Activated naive CD4-positive, alpha-beta T cell treated with anti-CD3 and anti-CD28 coated beads, Interleukin-2, amount 50 U/mL, for 24 hours (primary cell): ENCODE data around the gene HRAS.
"Not testable (repeated sequence)": the region's sequence is repeated elsewhere in the genome, so short reads cannot be mapped to it uniquely, and the experiment has no call there.

ENCODE experiments used
- H3K27ac Mint-ChIP-seq: one replicate; pipeline ENCODE4 v1.8.0; 2021; ENCODE audit warnings: mild to moderate bottlenecking, mixed read lengths
- H3K27me3 Mint-ChIP-seq: one replicate; pipeline ENCODE4 v1.8.0; 2021; ENCODE audit warnings: mixed read lengths
- H3K36me3 Mint-ChIP-seq: one replicate; pipeline ENCODE4 v1.8.0; 2021; ENCODE audit warnings: mixed read lengths
- H3K4me1 Mint-ChIP-seq: one replicate; pipeline ENCODE4 v1.8.0; 2021; ENCODE audit warnings: mixed read lengths
- H3K4me3 Mint-ChIP-seq: one replicate; pipeline ENCODE4 v1.8.0; 2021; ENCODE audit warnings: mild to moderate bottlenecking, mixed read lengths
- H3K9me3 Mint-ChIP-seq: one replicate; pipeline ENCODE4 v1.8.0; 2021; ENCODE audit warnings: mixed read lengths

HRAS gene

DNA sequence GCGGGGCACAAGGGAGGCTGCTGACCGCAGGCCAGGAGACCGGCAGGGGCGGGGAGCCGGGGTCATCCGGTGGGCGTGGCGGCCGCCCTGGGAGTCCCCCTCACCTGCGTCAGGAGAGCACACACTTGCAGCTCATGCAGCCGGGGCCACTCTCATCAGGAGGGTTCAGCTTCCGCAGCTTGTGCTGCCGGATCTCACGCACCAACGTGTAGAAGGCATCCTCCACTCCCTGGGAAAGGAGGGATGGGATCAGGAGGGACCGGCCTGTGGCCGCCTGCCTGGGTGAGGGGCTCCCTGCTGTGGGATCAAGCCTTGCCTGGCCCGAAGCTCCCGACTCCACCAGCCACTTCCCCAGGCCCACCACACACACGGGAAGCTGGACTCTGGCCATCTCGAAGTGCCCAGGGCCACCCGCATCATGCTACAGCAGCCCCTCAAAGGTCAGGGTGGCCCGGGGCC lies 2.8 kb downstream of the HRAS start:
- H3K9me3 Mint-ChIP-seq = no peaks in the 10 kb centered on the region
- peaks cover 3% of the 10 kb centered on the region for H3K4me1 Mint-ChIP-seq
- H3K36me3 Mint-ChIP-seq = no peaks in the 10 kb centered on the region
- no peak overlapping the region for H3K27ac Mint-ChIP-seq
- H3K27me3 Mint-ChIP-seq = no peaks in the 10 kb centered on the region
- no peak overlapping the region for H3K4me3 Mint-ChIP-seq

- peaks cover 3% of the 10 kb centered on the region for H3K4me1 Mint-ChIP-seq
- no peaks in the 10 kb centered on the region for H3K36me3 Mint-ChIP-seq
- no peak overlapping the region for H3K4me3 Mint-ChIP-seq
- no peaks in the 10 kb centered on the region for H3K9me3 Mint-ChIP-seq
- H3K27me3 Mint-ChIP-seq = no peaks in the 10 kb centered on the region
- no peak overlapping the region for H3K27ac Mint-ChIP-seq
Observed at GRCh38 chr11:531919-532526, 3.4 kb downstream of the HRAS start.

DNA sequence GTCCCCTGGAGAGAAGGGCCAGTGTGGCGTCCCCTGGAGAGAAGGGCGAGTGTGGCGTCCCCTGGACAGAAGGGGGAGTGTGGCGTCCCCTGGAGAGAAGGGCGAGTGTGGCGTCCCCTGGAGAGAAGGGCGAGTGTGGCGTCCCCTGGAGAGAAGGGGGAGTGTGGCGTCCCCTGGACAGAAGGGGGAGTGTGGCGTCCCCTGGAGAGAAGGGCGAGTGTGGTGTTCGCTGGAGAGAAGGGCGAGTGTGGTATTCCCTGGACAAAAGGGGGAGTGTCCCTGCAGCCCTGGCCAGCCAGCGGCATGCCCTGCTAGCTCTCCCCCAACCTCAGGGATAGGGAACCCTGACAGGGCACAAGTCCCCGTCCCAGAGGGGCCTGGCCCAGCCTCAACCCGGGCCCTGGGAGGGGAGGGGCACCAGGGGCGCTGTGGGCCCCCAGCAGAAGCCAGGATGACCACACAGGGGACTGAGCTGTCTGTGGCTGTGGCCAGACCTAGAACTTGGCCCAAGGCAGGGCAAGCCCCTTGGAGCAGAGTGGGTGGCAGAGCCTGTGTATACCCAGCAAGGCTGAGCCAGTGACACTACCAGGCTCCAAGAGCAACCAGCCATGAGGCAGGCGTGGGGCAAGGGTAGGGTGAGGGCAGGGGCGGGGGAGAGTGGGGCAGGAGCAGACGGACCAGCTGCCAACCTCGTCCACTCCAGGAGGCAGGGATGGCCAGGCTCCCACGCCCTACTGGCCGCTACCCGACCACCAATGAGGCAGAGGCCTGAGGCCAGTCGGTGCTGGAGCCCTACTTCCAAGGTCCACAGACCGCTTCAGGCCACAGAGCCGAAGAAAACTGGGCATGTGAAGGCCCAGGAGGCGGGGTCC lies 4.2 kb downstream of the HRAS start:
- no peaks in the 10 kb centered on the region for H3K9me3 Mint-ChIP-seq

DNA sequence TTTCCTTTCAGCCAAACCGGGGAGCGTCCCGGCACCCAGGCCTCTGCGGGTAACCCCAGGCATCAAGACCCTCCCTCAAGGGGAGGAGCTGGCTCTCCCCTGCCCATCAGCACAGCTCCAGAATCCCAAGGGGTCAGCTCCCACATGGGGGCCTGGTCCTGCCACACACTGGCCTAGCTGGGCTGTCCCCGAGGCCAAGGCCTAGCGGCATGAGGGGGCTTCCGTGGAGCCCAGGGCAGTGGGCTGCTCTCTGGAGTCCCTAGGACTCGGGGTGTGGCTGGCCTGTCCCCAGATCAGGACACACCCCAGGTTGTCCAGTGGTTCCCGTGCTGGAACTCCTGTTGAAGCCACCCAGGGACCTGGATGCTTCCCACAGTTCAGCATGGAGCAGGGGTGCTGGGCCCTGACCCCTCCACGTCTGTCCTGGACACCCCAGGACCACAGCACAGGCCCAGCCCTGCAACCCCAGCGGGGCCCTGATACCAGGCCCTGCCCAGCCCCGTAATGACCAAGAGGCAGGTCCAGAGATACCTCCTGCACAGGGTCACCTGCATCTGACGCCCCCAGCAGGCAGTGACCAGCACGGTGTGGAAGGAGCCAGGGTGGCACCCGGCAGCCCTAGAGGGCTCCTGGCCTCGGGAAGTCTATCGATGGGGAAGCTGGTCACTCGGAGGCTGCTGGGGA lies 5.5 kb downstream of the HRAS start:
- H3K27me3 Mint-ChIP-seq = no peaks in the 10 kb centered on the region
- no peaks in the 10 kb centered on the region for H3K36me3 Mint-ChIP-seq
- H3K4me3 Mint-ChIP-seq = no peak overlapping the region
- no peak overlapping the region for H3K27ac Mint-ChIP-seq
- H3K9me3 Mint-ChIP-seq = no peaks in the 10 kb centered on the region
- H3K4me1 Mint-ChIP-seq = no peaks in the 10 kb centered on the region

More for the DNA sequence above, 4.2 kb downstream of the HRAS start:
- H3K4me3 Mint-ChIP-seq = no peak overlapping the region
- no peaks in the 10 kb centered on the region for H3K36me3 Mint-ChIP-seq
- no peak overlapping the region for H3K27ac Mint-ChIP-seq
- H3K4me1 Mint-ChIP-seq = peaks cover 1% of the 10 kb centered on the region
- H3K27me3 Mint-ChIP-seq = no peaks in the 10 kb centered on the region

DNA sequence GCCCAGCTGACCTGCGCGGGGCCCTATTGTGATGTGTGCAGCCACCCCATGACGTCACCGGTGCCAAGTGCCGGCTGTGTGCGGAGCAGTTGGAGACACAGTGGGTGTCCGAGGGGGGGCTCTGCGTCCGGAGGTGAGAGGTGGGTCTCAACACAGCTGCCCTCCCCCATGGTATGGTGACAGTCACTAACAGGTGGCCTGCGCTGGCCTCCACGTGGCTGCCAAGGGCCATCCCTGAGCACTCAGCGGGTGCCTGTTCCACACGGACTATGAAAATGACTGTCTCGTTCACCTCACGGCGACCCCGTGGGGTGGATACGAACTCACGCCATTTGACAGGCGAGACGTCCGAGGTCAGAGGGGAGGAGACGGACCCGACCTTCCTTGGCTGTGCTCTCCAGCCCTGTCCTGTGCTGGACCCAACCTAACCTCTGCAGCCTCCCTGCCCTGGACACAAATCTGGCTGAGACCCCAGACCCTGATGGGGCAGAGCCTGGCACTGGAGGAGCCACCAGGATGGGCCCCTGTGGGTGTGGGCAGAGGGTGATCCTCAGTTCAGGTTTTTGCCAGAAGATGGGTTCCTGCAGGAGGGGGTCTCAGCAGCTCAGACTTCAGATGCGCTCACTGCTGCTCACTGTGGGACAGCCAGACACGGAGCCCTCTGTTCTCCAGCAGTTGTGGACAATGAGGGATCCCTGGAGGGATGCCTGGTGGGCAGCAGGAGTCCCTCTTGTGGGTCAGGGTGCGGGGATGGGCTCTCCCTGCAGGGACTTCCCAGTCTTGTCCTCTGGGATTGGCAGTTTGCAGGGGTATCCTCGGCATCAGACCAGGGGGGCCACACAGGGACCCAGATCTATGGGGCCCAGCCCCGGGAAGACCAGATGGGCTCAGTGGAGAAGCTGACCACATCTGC lies 6.3 kb downstream of the HRAS start:
- Mint-ChIP-seq H3K27ac (no peak overlapping the region), H3K27me3 (no peaks in the 10 kb centered on the region), H3K36me3 (no peaks in the 10 kb centered on the region), H3K9me3 (no peaks in the 10 kb centered on the region), H3K4me3 (no peak overlapping the region), H3K4me1 (no peaks in the 10 kb centered on the region)

GRCh38 chr11:528166-528814 lies 7.1 kb downstream of the HRAS start:
- Mint-ChIP-seq H3K9me3 (no peaks in the 10 kb centered on the region), H3K27ac (no peak overlapping the region), H3K27me3 (no peaks in the 10 kb centered on the region), H3K4me3 (no peak overlapping the region), H3K4me1 (no peaks in the 10 kb centered on the region), H3K36me3 (no peaks in the 10 kb centered on the region)

- peak overlapping the region; percentile 30 for H3K27ac Mint-ChIP-seq
- H3K27me3 Mint-ChIP-seq = no peaks in the 10 kb centered on the region
- H3K9me3 Mint-ChIP-seq = no peaks in the 10 kb centered on the region
- H3K4me3 Mint-ChIP-seq = no peak overlapping the region
- no peaks in the 10 kb centered on the region for H3K4me1 Mint-ChIP-seq
- no peaks in the 10 kb centered on the region for H3K36me3 Mint-ChIP-seq
Observed at GRCh38 chr11:526192-526591, 9.2 kb downstream of the HRAS start.

DNA sequence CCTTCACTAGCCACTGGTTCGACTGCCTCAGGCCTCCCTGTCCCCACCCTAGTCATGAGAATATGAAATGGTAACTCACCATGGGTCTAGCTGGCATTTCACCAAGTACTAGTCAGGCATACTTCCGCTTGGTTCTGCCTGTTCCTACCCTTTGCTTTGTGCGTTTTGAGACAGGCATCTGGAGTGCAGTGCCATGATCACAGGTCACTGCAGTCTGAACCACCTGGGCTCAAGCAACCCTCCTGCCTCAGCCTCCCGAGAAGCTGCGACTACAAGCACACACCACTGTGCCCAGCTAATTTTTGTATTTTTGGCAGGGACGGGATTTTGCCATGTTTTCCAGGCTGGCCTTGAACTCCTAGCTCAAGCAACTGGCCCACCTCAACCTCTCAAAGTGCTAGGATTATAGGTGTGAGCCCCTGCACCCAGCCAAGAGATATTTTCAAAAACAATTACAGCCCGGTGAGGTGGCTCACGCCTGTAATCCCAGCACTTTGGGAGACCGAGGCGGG lies 14.1 kb downstream of the HRAS start:
- Mint-ChIP-seq H3K27me3 (no peaks in the 10 kb centered on the region), H3K9me3 (no peaks in the 10 kb centered on the region), H3K4me1 (peaks cover 4% of the 10 kb centered on the region), H3K27ac (no peak overlapping the region), H3K4me3 (no peak overlapping the region), H3K36me3 (no peaks in the 10 kb centered on the region)

DNA sequence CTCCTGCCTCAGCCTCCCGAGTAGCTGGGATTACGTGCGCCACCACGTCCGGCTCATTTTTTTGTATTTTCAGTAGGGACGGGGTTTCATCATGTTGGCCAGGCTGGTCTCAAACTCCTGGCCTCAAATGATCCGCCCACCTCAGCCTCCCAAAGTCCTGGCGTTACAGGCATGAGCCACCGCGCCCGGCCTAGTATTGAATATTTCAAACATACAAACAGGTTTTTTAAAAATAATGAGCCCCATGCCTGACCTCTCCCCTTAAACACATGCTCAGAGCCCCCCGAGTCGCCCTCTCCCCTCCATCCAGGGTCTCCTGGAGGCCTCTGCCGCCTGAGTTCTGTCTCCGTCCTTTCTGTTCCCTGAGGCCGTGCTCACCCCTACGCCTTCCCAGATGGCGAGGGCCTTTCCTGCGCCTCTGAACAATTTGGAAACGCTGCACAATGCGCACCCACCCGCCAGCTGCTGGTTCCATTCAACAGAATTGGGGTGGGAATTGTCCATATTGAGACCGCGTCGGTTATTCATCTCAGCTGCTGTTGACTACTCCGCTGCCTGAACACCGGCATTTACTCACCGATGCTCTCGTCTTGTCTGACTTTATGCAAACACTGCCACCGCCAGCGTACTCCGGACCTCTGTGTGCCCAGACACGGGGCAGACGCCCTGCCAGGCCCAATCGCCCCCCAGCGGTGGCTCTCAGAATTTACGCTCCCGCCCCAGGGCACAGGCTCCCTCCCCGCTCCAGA lies 14.8 kb downstream of the HRAS start:
- Mint-ChIP-seq H3K27me3 (no peaks in the 10 kb centered on the region), H3K4me3 (no peak overlapping the region), H3K27ac (peak overlapping the region; percentile 12), H3K4me1 (peaks cover 4% of the 10 kb centered on the region), H3K9me3 (no peaks in the 10 kb centered on the region), H3K36me3 (no peaks in the 10 kb centered on the region)

DNA sequence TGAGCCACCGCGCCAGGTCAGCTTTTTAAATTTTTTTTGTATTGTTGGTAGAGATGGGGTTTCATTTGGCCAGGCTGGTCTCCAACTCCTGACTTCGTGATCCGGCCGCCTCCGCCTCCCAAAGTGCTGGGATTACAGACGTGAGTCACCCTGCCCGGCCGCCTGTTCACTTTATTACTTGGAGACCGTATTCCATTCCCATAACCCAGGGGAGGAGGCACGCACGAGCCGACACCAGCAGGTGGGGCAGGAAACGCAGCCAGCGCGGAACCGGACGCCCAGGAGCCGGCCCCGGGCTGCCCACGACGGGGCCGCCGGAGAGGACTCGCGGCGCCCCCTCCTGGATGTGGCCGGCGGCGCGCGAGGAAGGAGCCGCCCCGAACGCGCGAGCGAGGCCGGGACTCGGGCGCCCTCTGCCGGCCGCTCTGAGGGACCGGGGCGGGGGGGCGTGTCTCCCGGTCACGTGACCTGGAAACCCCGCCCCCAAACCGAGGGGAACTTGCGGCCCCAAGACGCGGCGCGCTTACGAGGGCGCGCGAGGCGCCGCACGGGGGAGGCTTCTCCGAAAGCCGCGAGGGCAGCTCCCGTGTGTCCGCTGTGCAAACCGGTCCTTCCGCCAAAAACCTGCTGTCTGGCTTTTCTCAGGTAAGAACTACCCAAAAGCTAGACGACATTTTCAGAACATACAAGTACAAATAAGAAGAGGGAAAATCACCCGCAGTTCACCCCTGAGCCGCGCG lies 16.7 kb downstream of the HRAS start:
- Mint-ChIP-seq H3K4me3 (peak overlapping the region; percentile 80), H3K36me3 (no peaks in the 10 kb centered on the region), H3K4me1 (peaks cover 4% of the 10 kb centered on the region), H3K9me3 (no peaks in the 10 kb centered on the region), H3K27me3 (no peaks in the 10 kb centered on the region), H3K27ac (peak overlapping the region; percentile 84)

DNA sequence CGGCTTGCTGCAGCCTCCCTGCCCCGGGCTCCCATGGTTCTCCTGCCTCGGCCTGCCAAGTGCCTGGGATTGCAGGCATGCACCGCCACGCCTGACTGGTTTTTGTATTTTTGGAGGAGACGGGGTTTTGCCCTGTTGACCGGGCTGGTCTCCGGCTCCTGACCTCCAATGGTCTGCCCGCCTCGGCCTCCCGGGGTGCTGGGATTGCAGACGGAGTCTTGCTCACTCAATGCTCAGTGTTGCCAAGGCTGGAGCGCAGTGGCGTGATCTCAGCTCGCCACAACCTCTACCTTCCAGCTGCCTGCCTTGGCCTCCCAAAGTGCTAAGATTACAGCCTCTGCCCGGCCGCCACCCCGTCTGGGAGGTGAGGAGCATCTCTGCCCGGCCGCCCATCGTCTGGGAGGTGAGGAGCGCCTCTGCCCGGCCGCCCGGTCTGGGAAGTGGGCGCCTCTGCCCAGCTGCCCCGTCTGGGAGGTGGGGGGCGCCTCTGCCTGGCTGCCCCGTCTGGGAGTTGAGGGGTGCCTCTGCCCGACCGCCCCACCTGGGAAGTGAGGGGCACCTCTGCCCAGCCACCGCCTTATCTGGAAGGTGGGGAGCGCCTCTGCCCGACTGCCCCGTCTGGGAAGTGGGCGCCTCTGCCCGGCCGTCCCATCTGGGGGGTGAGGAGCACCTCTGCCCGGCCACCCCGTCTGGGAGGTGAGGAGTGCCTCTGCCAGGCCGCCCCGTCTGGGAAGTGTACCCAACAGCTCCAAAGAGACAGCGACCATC lies 18.3 kb downstream of the HRAS start:
- H3K27ac Mint-ChIP-seq, H3K4me1 Mint-ChIP-seq, H3K4me3 Mint-ChIP-seq: not testable (repeated sequence)

DNA sequence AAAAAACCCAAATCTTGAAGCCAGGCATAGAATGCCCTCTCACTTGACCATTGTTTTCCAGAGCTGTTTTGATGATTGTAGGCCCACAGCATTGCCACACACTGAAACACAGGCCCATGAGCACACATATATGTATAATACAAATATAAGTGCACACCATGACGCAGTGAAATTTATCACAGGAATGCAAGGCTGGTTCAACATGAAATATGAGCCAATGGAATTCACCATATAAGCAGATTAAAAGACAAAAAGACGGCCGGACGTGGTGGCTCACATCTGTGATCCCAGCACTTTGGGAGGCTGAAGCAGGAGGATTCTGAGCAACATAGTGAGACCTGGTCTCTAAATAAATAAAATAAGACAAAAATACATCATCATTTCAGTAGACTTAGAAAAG lies 19.0 kb downstream of the HRAS start:
- Mint-ChIP-seq H3K27me3 (no peaks in the 10 kb centered on the region), H3K4me3 (no peak overlapping the region), H3K27ac (peak overlapping the region; percentile 46), H3K36me3 (no peaks in the 10 kb centered on the region), H3K4me1 (peaks cover 4% of the 10 kb centered on the region), H3K9me3 (no peaks in the 10 kb centered on the region)

More for the DNA sequence above, 18.3 kb downstream of the HRAS start:
- H3K36me3 Mint-ChIP-seq, H3K9me3 Mint-ChIP-seq, H3K27me3 Mint-ChIP-seq: not testable (repeated sequence)

DNA sequence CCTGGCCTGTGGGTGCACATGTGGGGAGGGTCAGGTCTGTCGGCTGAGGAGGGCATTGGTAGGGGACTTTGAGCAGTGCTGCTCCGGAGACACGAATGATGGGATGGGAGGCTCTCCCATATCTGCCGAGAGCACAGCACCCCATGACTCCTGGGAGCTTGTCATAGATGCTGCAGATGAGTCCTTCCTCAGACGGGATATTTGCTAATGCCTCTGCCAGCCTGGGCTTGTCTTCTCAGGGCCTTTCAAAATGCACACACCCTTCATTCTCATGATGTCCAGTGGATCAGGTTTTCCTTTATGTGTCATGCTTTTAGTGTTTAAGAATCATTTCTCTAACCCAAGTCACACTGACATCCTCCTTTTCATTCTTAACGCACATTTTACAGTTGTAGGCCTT lies 20.2 kb downstream of the HRAS start:
- no peaks in the 10 kb centered on the region for H3K9me3 Mint-ChIP-seq
- H3K27ac Mint-ChIP-seq = peak overlapping the region; percentile 5
- H3K4me3 Mint-ChIP-seq = no peak overlapping the region
- no peaks in the 10 kb centered on the region for H3K36me3 Mint-ChIP-seq
- peaks cover 4% of the 10 kb centered on the region for H3K4me1 Mint-ChIP-seq
- no peaks in the 10 kb centered on the region for H3K27me3 Mint-ChIP-seq
